ENCODE measurements around the gene SRD5A1. TPM values are rescaled to one million over a fixed set of nuclear protein-coding genes. Genes with fewer than 3 reads are reported as not detected.

The SRD5A1 gene
- total RNA-seq, 1 donor from 2014 or later, result 31.3 TPM

DNA sequence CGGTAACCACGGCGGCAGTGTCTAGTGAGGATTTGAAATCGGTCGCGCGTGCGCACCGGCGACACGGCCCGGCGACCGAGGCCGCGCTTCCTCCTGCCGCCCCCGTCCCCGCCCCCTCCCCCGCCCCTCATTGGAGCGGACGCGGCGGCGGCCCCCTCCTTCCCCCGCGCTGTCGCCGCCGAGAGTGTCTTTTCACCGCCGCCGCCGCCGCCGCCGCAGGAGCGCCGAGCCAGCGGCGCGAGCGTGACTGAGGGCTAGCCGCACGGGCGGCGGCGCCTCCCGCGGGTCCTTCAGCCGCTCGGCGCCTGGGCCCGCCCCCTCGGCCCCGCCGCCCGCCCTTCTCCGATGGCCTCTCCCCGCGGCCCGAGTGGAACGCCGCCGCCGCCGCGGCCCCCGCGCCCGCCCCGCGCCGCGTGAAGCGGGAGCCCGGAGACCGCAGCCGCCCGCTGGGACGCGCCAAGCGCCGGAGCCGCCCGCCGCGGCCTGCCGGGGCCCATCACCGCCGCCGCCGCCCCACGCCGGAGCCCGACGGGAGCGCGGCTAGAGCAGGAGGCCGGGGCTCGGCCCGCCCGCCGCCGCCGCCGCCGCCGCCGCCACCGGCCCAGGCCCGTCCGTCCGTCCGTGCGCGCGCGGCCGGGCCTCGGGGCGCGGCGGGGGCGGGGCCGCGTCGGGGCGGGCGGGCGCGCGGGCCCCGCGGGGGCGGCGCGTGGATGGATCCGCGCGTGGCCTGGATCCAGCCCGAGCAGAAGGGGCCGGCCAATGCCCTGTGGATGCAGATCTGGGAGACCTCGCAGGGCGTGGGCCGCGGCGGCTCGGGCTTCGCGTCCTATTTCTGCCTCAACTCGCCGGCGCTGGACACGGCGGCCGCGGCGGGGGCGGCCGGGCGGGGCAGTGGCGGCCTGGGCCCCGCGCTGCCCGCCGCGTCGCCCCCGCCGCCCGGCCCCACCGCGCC is 80.3 kb downstream of the SRD5A1 start, which contains the start of gene TENT4A:
TENT4A (plus strand) TSS at position 159 of the 952 bp plus-strand sequence; CDS start at position 711, 552 bp downstream.
- H3K4me1 Mint-ChIP-seq, result peaks cover 56% of the 10 kb centered on the region
- DNase-seq (ENCODE audit: low read depth, low spot score), result no peak
- peak within 1 kb of the TSS; percentile 94 for H3K27ac Mint-ChIP-seq (ENCODE audit: unreplicated experiment)
- peaks cover 2% of the 10 kb centered on the region for H3K27me3 Mint-ChIP-seq (ENCODE audit: low read depth)
- H3K9me3 Mint-ChIP-seq, result no peaks in the 10 kb centered on the region
- no peak for TF ChIP-seq CTCF (conservative IDR thresholded peaks at IDR 0.05)
- peaks cover 2% of the 10 kb centered on the region for H3K36me3 Mint-ChIP-seq (ENCODE audit: low read depth)
- peak within 1 kb of the TSS; percentile 94 for H3K4me3 Mint-ChIP-seq

GRCh38 chr5:6714226-6715041 is 81.2 kb downstream of the SRD5A1 start:
- no peak for DNase-seq (ENCODE audit: low read depth, low spot score)
- no peaks in the 10 kb centered on the region for H3K9me3 Mint-ChIP-seq
- no peak overlapping the region for H3K27ac Mint-ChIP-seq (ENCODE audit: unreplicated experiment)
- no peak for TF ChIP-seq CTCF (conservative IDR thresholded peaks at IDR 0.05)
- H3K4me3 Mint-ChIP-seq, result peak overlapping the region; percentile 95
- H3K36me3 Mint-ChIP-seq (ENCODE audit: low read depth), result peaks cover 2% of the 10 kb centered on the region
- H3K4me1 Mint-ChIP-seq, result peaks cover 64% of the 10 kb centered on the region
- H3K27me3 Mint-ChIP-seq (ENCODE audit: low read depth), result peaks cover 2% of the 10 kb centered on the region

- no peaks in the 10 kb centered on the region for H3K9me3 Mint-ChIP-seq
- peaks cover 70% of the 10 kb centered on the region for H3K4me1 Mint-ChIP-seq
- H3K27me3 Mint-ChIP-seq (ENCODE audit: low read depth), result peaks cover 2% of the 10 kb centered on the region
- TF ChIP-seq CTCF (conservative IDR thresholded peaks at IDR 0.05), result no peak
- peak overlapping the region; percentile 95 for H3K4me3 Mint-ChIP-seq
- DNase-seq (ENCODE audit: low read depth, low spot score), result no peak
- no peak overlapping the region for H3K27ac Mint-ChIP-seq (ENCODE audit: unreplicated experiment)
- peaks cover 2% of the 10 kb centered on the region for H3K36me3 Mint-ChIP-seq (ENCODE audit: low read depth)
Observed at GRCh38 chr5:6715271-6715670, 82.0 kb downstream of the SRD5A1 start.

DNA sequence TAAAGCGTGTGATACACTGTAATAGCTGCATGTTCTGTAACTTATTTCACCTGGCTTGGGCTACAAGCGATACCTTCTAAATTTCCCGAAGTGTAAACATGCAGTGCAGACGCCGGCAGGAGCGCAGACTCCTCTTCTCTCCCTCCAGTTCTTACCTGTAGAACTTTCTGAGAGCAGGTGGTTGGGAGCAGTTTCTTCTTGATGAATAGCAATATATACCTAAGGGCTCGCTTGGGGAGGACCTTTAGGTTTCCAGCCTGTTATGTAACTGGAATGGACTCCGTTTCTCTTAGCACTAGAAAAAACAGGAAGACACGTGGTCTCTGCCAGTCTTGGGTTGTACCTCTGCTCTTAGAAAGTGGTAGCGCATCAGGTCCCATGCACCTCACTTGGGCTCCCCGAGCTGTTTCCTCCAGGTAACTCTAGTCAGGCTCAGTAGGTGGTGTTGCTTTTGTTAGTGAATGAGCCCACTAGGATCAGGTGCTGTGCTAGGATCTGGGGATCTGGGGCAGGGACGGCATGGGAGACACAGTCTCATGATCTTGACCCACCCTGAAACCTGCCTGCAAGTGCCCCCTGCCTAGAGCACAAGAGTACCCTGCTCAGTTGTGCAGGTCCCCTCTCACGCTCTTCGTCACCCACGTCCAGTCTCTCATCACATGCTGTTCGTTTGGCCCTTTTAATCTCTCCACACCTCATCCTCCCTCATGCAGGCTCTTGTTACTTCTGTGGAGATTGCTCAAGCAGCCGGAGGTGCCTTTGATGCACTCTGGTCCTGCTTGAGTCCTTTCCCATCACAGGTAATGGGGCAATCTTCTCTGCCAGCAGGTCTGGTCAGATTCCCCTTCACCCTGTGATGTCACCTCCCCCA is 82.8 kb downstream of the SRD5A1 start:
- no peak for TF ChIP-seq CTCF (conservative IDR thresholded peaks at IDR 0.05)
- peaks cover 67% of the 10 kb centered on the region for H3K4me1 Mint-ChIP-seq
- H3K4me3 Mint-ChIP-seq, result peak overlapping the region; percentile 95
- H3K27ac Mint-ChIP-seq (ENCODE audit: unreplicated experiment), result no peak overlapping the region
- peaks cover 2% of the 10 kb centered on the region for H3K36me3 Mint-ChIP-seq (ENCODE audit: low read depth)
- DNase-seq (ENCODE audit: low read depth, low spot score), result no peak
- no peaks in the 10 kb centered on the region for H3K9me3 Mint-ChIP-seq
- no peaks in the 10 kb centered on the region for H3K27me3 Mint-ChIP-seq (ENCODE audit: low read depth)
